Astrocyte (in vitro differentiated cells and primary cell): Measurements from ENCODE around the gene PPFIA1. TPM values are rescaled to one million over a fixed set of nuclear protein-coding genes. Genes with fewer than 3 reads are reported as not detected.

Experiments used
- DNase-seq: peaks from one replicate; pipeline ENCODE4 v3.0.0-alpha.2; 2010; ENCODE audit warnings: low read depth
- FAIRE-seq: peaks from 2 replicates; lab custom pipeline; 2011; peaks lifted over from hg19 to GRCh38; lab: Jason Lieb, UNC
- H2AFZ ChIP-seq: 2 replicates; pipeline ENCODE4 v1.6.0; 2012; ENCODE audit warnings: low read depth, low read length, inconsistent platforms
- H3K27ac ChIP-seq: 2 replicates; pipeline ENCODE4 v1.5.1; 2011; ENCODE audit warnings: low read depth, low read length, inconsistent platforms
- H3K27me3 ChIP-seq: 2 replicates; pipeline ENCODE4 v1.6.0; 2011; ENCODE audit warnings: low read length, inconsistent platforms; ENCODE audit not compliant: insufficient read depth
- H3K36me3 ChIP-seq: 2 replicates; pipeline ENCODE4 v1.5.1; 2011; ENCODE audit warnings: low read length, inconsistent platforms; ENCODE audit not compliant: insufficient read depth
- H3K4me1 ChIP-seq: 2 replicates; pipeline ENCODE4 v1.5.1; 2011; ENCODE audit warnings: low read length, inconsistent platforms; ENCODE audit not compliant: insufficient read depth
- H3K4me2 ChIP-seq: 2 replicates; pipeline ENCODE4 v1.6.0; 2012; ENCODE audit warnings: low read length, inconsistent platforms
- H3K4me3 ChIP-seq: 2 replicates; pipeline ENCODE4 v1.5.1; 2011; ENCODE audit warnings: low read depth, mild to moderate bottlenecking, low read length, inconsistent platforms; ENCODE audit not compliant: insufficient read depth
- H3K79me2 ChIP-seq: 2 replicates; pipeline ENCODE4 v1.6.0; 2012; ENCODE audit warnings: mild to moderate bottlenecking, low read length, inconsistent platforms; ENCODE audit not compliant: insufficient read depth
- H3K9ac ChIP-seq: 2 replicates; pipeline ENCODE4 v1.6.0; 2012; ENCODE audit warnings: mild to moderate bottlenecking, low read length, inconsistent platforms
- H3K9me3 ChIP-seq: 2 replicates; pipeline ENCODE4 v1.5.1; 2012; ENCODE audit warnings: low read depth, mild to moderate bottlenecking, low read length, inconsistent platforms; ENCODE audit not compliant: insufficient read depth
- H4K20me1 ChIP-seq: 2 replicates; pipeline ENCODE4 v1.6.0; 2012; ENCODE audit warnings: low read length, inconsistent platforms; ENCODE audit not compliant: insufficient read depth
- H3K27ac Mint-ChIP-seq: one replicate; pipeline ENCODE4 v1.8.0; 2021; ENCODE audit warnings: mild to moderate bottlenecking, mixed read lengths; ENCODE audit not compliant: unreplicated experiment
- H3K27me3 Mint-ChIP-seq: one replicate; pipeline ENCODE4 v1.8.0; 2021; ENCODE audit warnings: low read depth, mixed read lengths; ENCODE audit not compliant: unreplicated experiment
- H3K36me3 Mint-ChIP-seq: one replicate; pipeline ENCODE4 v1.8.0; 2021; ENCODE audit warnings: low read depth, mixed read lengths; ENCODE audit not compliant: unreplicated experiment
- H3K4me1 Mint-ChIP-seq: one replicate; pipeline ENCODE4 v1.8.0; 2021; ENCODE audit warnings: low read depth, mixed read lengths; ENCODE audit not compliant: unreplicated experiment
- H3K4me3 Mint-ChIP-seq: one replicate; pipeline ENCODE4 v1.8.0; 2021; ENCODE audit warnings: mild to moderate bottlenecking, moderate library complexity, mixed read lengths; ENCODE audit not compliant: unreplicated experiment
- H3K9me3 Mint-ChIP-seq: one replicate; pipeline ENCODE4 v1.8.0; 2021; ENCODE audit warnings: mild to moderate bottlenecking, mixed read lengths; ENCODE audit not compliant: unreplicated experiment
- EZH2 ChIP-seq: IDR thresholded peaks from 2 replicates; pipeline ENCODE4 v1.6.1; 2012; ENCODE audit warnings: mild to moderate bottlenecking, low read length, inconsistent platforms; ENCODE audit not compliant: insufficient read depth
- total RNA-seq: library from RNA; stranded (reverse); gene quantifications from 2 replicates; pipeline ENCODE4 v1.2.1, GENCODE V29; 2021
- TF ChIP-seq, protein P1 (sequence below): IDR thresholded peaks from 2 replicates; pipeline ENCODE4 v1.5.1; 2011; ENCODE audit warnings: low read depth, mild to moderate bottlenecking, inconsistent platforms, low read length, moderate library complexity; ENCODE audit not compliant: insufficient read depth

Gene PPFIA1
- total RNA-seq, 1 donor from 2014 or later: 54.7 TPM

DNA sequence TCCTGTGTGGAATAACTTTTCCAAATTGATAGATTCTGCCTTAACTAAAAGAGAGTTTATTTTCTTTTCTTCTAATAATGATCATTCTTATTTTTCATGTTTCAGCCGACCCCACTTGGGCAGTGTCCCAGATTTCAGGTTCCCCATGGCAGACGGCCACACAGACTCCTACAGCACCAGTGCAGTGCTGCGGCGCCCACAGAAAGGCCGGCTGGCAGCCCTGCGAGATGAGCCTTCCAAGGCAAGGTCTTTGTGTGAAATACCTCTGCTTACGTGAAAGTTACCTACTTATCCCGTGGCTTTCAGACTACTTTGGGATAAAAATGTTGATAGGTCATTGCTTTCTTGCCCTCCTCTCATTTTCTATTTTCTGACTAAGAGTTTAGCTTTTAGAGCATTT, 68.6 kb downstream of the PPFIA1 start:
- Mint-ChIP-seq H3K9me3 (no peaks in the 10 kb centered on the region), H3K4me1 (no peaks in the 10 kb centered on the region), H3K4me3 (no peak overlapping the region), H3K27me3 (no peaks in the 10 kb centered on the region), H3K27ac (no peak overlapping the region), H3K36me3 (peaks cover 29% of the 10 kb centered on the region)
- H3K4me1 ChIP-seq: no peaks in the 10 kb centered on the region
- H3K27ac ChIP-seq: no peak overlapping the region
- no peaks in the 10 kb centered on the region for H3K9me3 ChIP-seq
- no peak overlapping the region for H3K4me3 ChIP-seq
- no peak overlapping the region for H2AFZ ChIP-seq
- FAIRE-seq (no peak), DNase-seq (no peak)
- H4K20me1 ChIP-seq: peaks cover 7% of the 10 kb centered on the region
- H3K4me2 ChIP-seq: no peak overlapping the region
- no peak overlapping the region for H3K9ac ChIP-seq
- TF ChIP-seq, protein P1, sequence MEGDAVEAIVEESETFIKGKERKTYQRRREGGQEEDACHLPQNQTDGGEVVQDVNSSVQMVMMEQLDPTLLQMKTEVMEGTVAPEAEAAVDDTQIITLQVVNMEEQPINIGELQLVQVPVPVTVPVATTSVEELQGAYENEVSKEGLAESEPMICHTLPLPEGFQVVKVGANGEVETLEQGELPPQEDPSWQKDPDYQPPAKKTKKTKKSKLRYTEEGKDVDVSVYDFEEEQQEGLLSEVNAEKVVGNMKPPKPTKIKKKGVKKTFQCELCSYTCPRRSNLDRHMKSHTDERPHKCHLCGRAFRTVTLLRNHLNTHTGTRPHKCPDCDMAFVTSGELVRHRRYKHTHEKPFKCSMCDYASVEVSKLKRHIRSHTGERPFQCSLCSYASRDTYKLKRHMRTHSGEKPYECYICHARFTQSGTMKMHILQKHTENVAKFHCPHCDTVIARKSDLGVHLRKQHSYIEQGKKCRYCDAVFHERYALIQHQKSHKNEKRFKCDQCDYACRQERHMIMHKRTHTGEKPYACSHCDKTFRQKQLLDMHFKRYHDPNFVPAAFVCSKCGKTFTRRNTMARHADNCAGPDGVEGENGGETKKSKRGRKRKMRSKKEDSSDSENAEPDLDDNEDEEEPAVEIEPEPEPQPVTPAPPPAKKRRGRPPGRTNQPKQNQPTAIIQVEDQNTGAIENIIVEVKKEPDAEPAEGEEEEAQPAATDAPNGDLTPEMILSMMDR: no peak
- H3K79me2 ChIP-seq: no peaks in the 10 kb centered on the region
- no peaks in the 10 kb centered on the region for H3K27me3 ChIP-seq
- peaks cover 56% of the 10 kb centered on the region for H3K36me3 ChIP-seq

DNA sequence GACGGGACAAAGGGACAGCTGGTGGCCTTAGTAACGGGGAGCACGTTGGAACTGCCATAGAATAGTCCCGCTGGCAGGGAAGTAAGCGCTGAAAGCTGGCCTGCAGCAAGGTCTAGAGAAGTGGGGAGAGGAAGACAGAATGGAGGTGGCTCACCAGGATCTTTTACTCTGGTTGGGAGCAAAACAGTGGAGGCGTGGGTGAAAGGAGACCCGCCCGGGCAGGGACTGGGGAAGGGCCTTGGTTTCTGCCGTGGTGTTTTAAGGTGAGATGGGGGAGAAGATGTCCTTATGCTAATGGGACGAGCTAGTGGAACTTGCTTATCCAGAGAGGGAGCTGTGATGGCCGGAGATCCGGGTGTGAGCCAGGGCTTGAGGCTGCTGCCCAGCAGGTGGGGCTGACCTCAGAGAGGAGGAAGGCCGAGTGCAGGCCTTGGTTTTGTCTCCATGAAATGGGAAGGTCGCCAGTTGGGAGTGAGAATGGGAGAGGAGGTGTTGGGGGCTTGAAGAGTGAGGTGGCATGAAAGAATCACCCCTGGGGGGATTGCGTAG, 71.5 kb downstream of the PPFIA1 start:
- H3K4me3 ChIP-seq: no peak overlapping the region
- no peak for TF ChIP-seq EZH2
- TF ChIP-seq, protein P1: no peak
- DNase-seq: no peak
- no peak for FAIRE-seq
- Mint-ChIP-seq H3K27ac (no peak overlapping the region), H3K4me1 (no peaks in the 10 kb centered on the region), H3K36me3 (peaks cover 20% of the 10 kb centered on the region), H3K27me3 (no peaks in the 10 kb centered on the region), H3K9me3 (no peaks in the 10 kb centered on the region), H3K4me3 (no peak overlapping the region)
- H3K4me1 ChIP-seq: no peaks in the 10 kb centered on the region
- no peak overlapping the region for H3K4me2 ChIP-seq
- H3K9me3 ChIP-seq: no peaks in the 10 kb centered on the region
- no peak overlapping the region for H3K9ac ChIP-seq
- H3K36me3 ChIP-seq: peaks cover 35% of the 10 kb centered on the region
- H2AFZ ChIP-seq: no peak overlapping the region
- no peak overlapping the region for H3K27ac ChIP-seq
- no peaks in the 10 kb centered on the region for H3K27me3 ChIP-seq
- H3K79me2 ChIP-seq: no peaks in the 10 kb centered on the region
- peaks cover 3% of the 10 kb centered on the region for H4K20me1 ChIP-seq

DNA sequence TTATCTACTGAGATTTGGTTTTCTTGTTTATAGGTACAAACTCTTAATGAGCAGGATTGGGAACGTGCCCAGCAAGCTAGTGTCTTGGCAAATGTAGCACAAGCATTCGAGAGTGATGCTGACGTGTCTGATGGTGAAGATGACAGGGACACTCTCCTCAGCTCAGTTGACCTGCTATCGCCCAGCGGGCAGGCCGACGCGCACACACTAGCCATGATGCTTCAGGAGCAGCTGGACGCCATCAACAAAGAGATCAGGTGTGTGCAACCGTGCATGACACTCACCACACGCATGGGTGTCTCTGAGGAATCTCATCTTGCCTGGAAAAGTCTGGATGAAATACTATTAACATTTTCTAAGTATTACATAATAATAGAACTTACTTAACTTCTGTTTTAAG, 73.1 kb downstream of the PPFIA1 start:
- TF ChIP-seq, protein P1: no peak
- no peak for TF ChIP-seq EZH2
- Histone ChIP-seq H3K36me3 (peaks cover 19% of the 10 kb centered on the region), H2AFZ (no peak overlapping the region), H3K79me2 (no peaks in the 10 kb centered on the region), H3K4me2 (no peak overlapping the region), H3K27me3 (no peaks in the 10 kb centered on the region), H3K9ac (no peak overlapping the region), H3K4me1 (no peaks in the 10 kb centered on the region), H3K27ac (no peak overlapping the region), H3K4me3 (no peak overlapping the region), H3K9me3 (no peaks in the 10 kb centered on the region), H4K20me1 (peaks cover 3% of the 10 kb centered on the region)
- no peak overlapping the region for H3K27ac Mint-ChIP-seq
- no peak for FAIRE-seq
- DNase-seq: no peak
- H3K4me3 Mint-ChIP-seq: no peak overlapping the region
- peaks cover 23% of the 10 kb centered on the region for H3K36me3 Mint-ChIP-seq
- no peaks in the 10 kb centered on the region for H3K9me3 Mint-ChIP-seq
- no peaks in the 10 kb centered on the region for H3K27me3 Mint-ChIP-seq
- H3K4me1 Mint-ChIP-seq: no peaks in the 10 kb centered on the region
